ENCODE data around the gene CLDN11.

The CLDN11 gene

DNA sequence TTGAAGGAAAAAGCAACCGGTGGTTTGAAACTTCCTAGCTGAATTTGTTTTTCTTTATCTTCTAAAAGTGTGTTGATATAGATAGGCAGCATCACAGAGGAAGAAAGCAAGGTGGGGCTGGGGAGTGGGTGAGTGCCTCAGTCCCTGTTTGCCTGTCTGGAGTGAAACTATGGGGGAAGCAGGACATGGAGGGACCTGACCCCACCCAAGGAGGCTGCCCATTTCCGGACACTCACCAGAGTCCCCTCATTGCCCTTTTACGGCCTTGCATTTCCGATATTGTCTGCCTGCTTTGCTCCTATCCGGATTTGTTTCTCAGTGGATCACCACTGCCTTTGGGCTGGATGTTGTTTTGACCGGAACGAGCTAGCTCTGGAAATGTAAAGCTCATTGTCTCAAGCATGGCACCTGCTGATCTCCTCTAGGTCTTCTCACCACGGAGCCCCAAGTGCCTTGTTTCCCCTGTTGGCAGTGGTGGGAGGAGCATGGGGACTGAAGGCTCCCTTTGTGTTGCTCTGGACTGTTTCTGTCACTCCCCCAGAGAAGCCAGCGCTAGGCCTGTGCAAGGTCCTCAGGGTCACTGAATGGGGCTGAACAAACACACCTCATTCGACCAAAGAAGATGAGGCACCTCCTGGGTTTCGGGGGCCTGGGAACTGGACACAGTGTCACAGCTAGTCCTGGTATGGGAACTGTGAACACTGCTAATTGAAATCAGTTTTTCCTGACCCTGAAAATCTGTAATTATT is 7.0 kb downstream of the CLDN11 start:
- TF ChIP-seq CTCF (conservative IDR thresholded peaks at IDR 0.05; ENCODE audit: low read depth, low read length): no peak
- no peak for DNase-seq (ENCODE audit: low read depth)
- H3K4me3 ChIP-seq (ENCODE audit: low read length): no peak overlapping the region

GRCh38 chr3:170426240-170426797 is 7.7 kb downstream of the CLDN11 start:
- H3K4me3 ChIP-seq (ENCODE audit: low read length): no peak overlapping the region
- DNase-seq (ENCODE audit: low read depth): no peak
- no peak for TF ChIP-seq CTCF (conservative IDR thresholded peaks at IDR 0.05; ENCODE audit: low read depth, low read length)

GRCh38 chr3:170428095-170428494 is 9.4 kb downstream of the CLDN11 start:
- DNase-seq (ENCODE audit: low read depth): no peak

GRCh38 chr3:170429050-170429449 is 10.4 kb downstream of the CLDN11 start:
- H3K4me3 ChIP-seq (ENCODE audit: low read length): no peak overlapping the region
- no peak for TF ChIP-seq CTCF (conservative IDR thresholded peaks at IDR 0.05; ENCODE audit: low read depth, low read length)
- no peak for DNase-seq (ENCODE audit: low read depth)

More at GRCh38 chr3:170428095-170428494, 9.4 kb downstream of the CLDN11 start:
- H3K4me3 ChIP-seq (ENCODE audit: low read length): no peak overlapping the region
- TF ChIP-seq CTCF (conservative IDR thresholded peaks at IDR 0.05; ENCODE audit: low read depth, low read length): no peak

DNA sequence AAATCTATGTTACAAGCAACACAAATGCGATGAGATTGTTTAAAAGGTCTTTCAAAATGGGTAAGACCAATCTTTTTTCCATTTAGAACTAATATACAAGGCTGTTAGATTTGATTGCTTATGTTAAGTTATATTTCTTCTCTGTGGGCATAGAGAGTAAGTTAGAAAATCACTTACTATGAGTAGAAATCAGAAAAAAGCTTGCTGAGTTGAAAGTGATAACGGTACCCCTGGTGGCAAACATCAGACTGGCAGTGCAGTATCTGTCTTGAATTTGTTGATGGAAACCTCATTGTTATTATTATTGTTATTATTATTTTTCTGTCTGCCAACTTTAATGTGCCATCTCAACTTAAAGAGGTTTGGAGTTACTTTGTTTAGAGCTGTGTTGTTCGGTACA is 12.4 kb downstream of the CLDN11 start:
- H3K4me3 ChIP-seq (ENCODE audit: low read length): no peak overlapping the region
- TF ChIP-seq CTCF (conservative IDR thresholded peaks at IDR 0.05; ENCODE audit: low read depth, low read length): peak; percentile 36
- no peak for DNase-seq (ENCODE audit: low read depth)

DNA sequence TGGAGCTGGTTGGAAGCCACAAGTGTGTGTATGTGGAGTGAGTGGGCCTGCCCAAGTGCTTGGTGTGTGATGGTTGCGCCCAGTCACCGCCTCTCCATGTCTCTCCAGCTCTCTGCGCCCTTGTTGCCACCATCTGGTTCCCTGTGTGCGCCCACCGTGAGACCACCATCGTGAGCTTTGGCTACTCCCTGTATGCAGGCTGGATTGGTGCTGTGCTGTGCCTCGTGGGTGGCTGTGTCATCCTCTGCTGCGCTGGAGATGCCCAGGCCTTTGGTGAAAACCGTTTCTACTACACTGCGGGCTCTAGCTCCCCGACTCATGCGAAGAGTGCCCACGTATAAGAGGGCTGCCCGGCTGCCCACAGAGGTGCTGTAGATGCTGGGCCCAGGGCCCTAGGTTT is 13.7 kb downstream of the CLDN11 start:
- no peak for TF ChIP-seq CTCF (conservative IDR thresholded peaks at IDR 0.05; ENCODE audit: low read depth, low read length)
- no peak overlapping the region for H3K4me3 ChIP-seq (ENCODE audit: low read length)
- no peak for DNase-seq (ENCODE audit: low read depth)

DNA sequence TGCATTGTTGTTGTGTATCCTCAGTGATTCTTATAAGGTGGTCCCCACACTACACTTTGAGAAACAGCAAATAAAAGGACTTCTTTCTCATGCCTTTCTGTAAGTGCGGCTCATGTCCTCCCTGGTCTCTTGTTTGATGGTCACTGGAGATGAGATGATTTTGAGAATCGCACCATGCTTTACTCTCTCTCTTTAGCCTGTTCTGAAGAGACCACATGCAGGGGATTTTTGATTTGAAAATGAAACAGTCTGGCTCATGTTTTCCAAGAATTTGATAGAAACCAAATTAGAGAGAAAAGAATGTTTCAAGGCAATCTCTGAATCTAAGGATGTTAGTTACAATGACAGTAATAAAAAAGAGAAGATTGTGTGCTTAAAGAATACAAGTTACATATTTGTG is 18.0 kb downstream of the CLDN11 start:
- no peak for TF ChIP-seq CTCF (conservative IDR thresholded peaks at IDR 0.05; ENCODE audit: low read depth, low read length)
- H3K4me3 ChIP-seq (ENCODE audit: low read length): no peak overlapping the region
- DNase-seq (ENCODE audit: low read depth): no peak
